ENCODE measurements around the gene TAF9B. TPM values are rescaled to one million over a fixed set of nuclear protein-coding genes. Genes with fewer than 3 reads are reported as not detected.
A peak's percentile ranks its signal among the peaks of the same experiment; 100 is the strongest.

TAF9B gene
- total RNA-seq, 6 experiments from 2014 or later: 3.3 to 9.6 (median 6.1) TPM

DNA sequence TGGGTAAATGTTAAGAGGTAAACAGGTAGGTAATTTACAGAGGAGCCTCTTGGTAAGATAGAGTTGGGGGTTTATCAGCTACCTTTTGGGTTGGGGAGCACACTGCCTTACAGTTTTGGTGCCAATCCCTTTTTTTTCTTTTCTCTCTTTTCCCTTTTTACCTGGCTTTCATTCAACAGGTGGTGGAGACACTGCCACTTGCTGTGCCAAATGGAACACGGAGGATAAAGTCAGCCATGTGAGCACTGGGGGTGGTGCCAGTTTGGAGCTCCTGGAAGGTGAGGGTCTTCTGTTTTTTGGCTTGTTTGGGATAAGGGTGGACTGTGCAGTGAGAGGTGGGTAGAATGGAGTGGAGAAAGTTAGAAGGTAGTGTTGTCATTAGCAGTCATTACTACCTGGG lies 14.3 kb downstream of the TAF9B start:
- no peak overlapping the region for H3K27ac ChIP-seq
- H3K36me3 ChIP-seq: peaks cover 0 to 74% (median 15%) of the 10 kb centered on the region in 4 donors
- 29% methylated on average over 1 of the region's 1 CpG for WGBS (ENCODE audit: insufficient coverage, low coverage, low lambda C conversion rate, missing lambda C conversion rate)
- H3K9me3 ChIP-seq: no peaks in the 10 kb centered on the region
- H3K4me3 ChIP-seq: no peak overlapping the region
- DNase-seq: no peak
- H3K27me3 ChIP-seq: no peaks in the 10 kb centered on the region
- TF ChIP-seq, protein P1, sequence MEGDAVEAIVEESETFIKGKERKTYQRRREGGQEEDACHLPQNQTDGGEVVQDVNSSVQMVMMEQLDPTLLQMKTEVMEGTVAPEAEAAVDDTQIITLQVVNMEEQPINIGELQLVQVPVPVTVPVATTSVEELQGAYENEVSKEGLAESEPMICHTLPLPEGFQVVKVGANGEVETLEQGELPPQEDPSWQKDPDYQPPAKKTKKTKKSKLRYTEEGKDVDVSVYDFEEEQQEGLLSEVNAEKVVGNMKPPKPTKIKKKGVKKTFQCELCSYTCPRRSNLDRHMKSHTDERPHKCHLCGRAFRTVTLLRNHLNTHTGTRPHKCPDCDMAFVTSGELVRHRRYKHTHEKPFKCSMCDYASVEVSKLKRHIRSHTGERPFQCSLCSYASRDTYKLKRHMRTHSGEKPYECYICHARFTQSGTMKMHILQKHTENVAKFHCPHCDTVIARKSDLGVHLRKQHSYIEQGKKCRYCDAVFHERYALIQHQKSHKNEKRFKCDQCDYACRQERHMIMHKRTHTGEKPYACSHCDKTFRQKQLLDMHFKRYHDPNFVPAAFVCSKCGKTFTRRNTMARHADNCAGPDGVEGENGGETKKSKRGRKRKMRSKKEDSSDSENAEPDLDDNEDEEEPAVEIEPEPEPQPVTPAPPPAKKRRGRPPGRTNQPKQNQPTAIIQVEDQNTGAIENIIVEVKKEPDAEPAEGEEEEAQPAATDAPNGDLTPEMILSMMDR (IDR thresholded peaks at IDR 0.05): no peak
- no peak for TF ChIP-seq POLR2A (IDR thresholded peaks at IDR 0.05)
- ATAC-seq: no peak
- intact Hi-C loops (cut with DNase I): no loop called here
- H3K4me1 ChIP-seq: no peaks in the 10 kb centered on the region

DNA sequence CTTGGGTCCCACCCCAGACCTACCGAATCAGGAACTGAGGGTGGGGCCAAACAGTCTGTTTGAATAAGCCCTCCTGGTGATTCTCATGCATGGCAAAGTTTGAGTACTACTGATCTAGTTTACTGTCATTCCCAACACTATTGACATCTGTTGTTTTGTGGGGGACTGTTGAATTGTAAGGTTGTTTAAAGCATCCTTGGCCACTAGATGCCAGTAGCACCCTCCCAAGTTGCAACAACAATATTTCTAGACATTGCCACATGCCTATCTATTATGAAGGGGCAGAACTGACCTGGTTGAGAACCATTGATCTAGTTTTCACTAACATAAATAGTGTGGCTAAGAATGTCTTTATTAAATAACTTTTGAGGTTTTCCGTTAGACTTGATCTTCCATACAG lies 15.1 kb downstream of the TAF9B start:
- intact Hi-C loops (cut with DNase I): no loop called here
- H3K4me3 ChIP-seq: no peak overlapping the region
- ATAC-seq: no peak
- peaks cover 0 to 77% (median 15%) of the 10 kb centered on the region in 4 donors for H3K36me3 ChIP-seq
- WGBS (ENCODE audit: insufficient coverage, low coverage, low lambda C conversion rate, missing lambda C conversion rate): 36% methylated on average over 2 of the region's 2 CpGs
- H3K27ac ChIP-seq: no peak overlapping the region
- TF ChIP-seq POLR2A (IDR thresholded peaks at IDR 0.05): no peak
- TF ChIP-seq, protein P1 (IDR thresholded peaks at IDR 0.05): peak in 3 of 4 donors; percentile 17 to 22 (median 19)
- H3K9me3 ChIP-seq: no peaks in the 10 kb centered on the region
- no peaks in the 10 kb centered on the region for H3K27me3 ChIP-seq
- H3K4me1 ChIP-seq: no peaks in the 10 kb centered on the region
- no peak for DNase-seq

DNA sequence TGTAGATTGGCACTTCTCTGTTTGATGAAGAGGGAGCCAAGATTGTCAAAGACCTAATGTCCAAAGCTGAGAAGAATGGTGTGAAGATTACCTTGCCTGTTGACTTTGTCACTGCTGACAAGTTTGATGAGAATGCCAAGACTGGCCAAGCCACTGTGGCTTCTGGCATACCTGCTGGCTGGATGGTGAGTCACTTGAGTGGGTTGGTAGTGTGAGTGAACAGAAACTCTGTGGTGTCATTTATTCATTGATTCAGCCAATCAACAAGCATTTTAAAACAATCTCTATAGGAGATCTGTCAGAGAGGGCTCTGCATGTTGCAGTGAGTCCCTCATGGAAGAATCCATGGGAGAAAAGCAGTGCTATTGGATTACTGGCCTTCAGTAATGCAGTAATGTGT lies 16.3 kb downstream of the TAF9B start:
- Histone ChIP-seq H3K4me1 (no peaks in the 10 kb centered on the region), H3K36me3 (peaks cover 0 to 88% (median 14%) of the 10 kb centered on the region in 4 donors), H3K27me3 (no peaks in the 10 kb centered on the region), H3K27ac (no peak overlapping the region), H3K4me3 (no peak overlapping the region), H3K9me3 (no peaks in the 10 kb centered on the region)
- TF ChIP-seq, protein P1 (IDR thresholded peaks at IDR 0.05): no peak
- TF ChIP-seq POLR2A (IDR thresholded peaks at IDR 0.05): no peak
- DNase-seq: no peak
- intact Hi-C loops (cut with DNase I): no loop called here
- ATAC-seq: peak in 1 of 4 donors; percentile 50

DNA sequence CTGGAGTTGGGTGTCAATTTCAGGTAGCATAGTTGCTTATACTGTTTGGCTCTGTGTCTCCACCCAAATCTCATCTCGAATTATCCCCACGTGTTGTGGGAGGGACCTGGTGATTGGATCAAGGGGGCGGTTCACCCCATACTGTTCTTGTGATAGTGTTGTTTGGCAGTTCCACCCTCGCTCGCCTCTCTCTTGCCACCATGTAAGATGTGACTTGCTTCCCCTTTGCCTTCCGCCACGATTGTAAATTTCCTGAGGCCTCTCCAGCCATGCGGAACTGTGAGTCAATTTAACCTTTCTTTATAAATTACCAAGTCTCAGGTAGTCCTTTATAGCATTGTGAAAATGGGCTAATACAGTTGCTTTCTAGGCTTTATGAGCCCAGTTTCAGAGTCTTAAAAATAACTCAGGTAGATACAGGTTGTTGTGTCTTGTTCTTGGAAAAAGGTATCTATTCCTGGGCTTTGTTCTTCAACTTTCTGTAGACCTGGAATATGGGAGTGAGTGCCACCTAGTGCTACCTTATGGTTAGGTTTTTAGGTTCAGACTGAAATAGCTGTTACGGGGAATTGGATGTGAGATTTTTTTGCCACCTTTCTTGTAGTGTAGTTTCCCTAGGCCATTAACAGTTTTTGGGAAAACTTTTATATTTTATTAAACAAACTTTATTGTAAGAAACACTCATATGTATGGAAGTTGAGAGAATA lies 19.8 kb downstream of the TAF9B start:
- ATAC-seq (peak; percentile 49 to 69 (median 56)), DNase-seq (no peak)
- WGBS (ENCODE audit: insufficient coverage, low coverage, low lambda C conversion rate, missing lambda C conversion rate): 67% methylated on average over 9 of the region's 9 CpGs
- intact Hi-C loops (cut with DNase I): no loop called here
- H3K27me3 ChIP-seq: no peaks in the 10 kb centered on the region
- no peak overlapping the region for H3K4me3 ChIP-seq
- H3K27ac ChIP-seq: no peak overlapping the region
- no peaks in the 10 kb centered on the region for H3K4me1 ChIP-seq
- peaks cover 0 to 88% (median 18%) of the 10 kb centered on the region in 4 donors for H3K36me3 ChIP-seq
- no peaks in the 10 kb centered on the region for H3K9me3 ChIP-seq
- TF ChIP-seq, protein P1 (IDR thresholded peaks at IDR 0.05): peak in 3 of 4 donors; percentile 37 to 46 (median 43)
- TF ChIP-seq POLR2A (IDR thresholded peaks at IDR 0.05): no peak

Data from right lobe of liver (tissue), 6 donors.